Measurements from ENCODE around the gene PHYHD1. TPM values are rescaled to one million over a fixed set of nuclear protein-coding genes. Genes with fewer than 3 reads are reported as not detected.

Gene PHYHD1
- total RNA-seq, 1 donor from 2014 or later = 2.7 TPM

DNA sequence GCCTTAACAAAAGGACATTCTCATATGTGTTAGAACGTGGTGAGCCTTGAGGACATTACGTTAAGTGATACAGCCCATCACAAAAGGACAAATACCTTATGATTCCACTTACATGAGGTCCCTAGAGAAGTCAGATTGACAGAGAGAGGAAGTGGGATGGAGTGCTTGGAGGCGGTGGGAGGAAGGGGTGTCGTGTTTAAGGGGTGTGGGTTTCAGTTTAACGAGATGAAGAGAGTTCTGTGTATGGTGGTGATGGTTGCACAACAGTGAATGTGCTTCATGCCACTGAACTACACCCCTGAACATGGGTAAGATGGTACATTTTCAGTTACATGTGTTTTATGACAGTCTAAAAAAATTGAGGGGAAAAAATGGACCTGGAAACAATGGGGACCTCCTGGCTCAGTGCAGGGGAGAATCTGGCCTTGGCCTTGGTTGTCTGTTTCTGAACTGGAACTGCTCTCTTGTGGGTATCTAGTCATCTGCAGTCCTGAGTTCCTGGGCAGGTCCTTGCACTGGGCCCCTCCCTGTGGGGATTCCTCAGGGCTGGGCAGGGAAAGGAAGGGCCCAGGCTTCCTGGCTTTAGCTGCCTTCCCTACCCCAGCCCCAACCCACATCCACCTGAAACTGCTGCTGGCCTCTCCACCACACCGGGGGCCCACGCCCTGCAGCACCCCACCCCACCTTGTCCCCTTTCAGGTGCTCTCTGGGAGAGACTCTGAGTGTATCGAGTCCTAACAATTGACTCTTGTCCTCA lies 21.0 kb upstream of the PHYHD1 start:
- intact Hi-C loops (cut with micrococcal nuclease) = loop anchor here (5.0 kb wide), 1 partner anchor 212 kb away; the partner anchor contains the start of gene SET

DNA sequence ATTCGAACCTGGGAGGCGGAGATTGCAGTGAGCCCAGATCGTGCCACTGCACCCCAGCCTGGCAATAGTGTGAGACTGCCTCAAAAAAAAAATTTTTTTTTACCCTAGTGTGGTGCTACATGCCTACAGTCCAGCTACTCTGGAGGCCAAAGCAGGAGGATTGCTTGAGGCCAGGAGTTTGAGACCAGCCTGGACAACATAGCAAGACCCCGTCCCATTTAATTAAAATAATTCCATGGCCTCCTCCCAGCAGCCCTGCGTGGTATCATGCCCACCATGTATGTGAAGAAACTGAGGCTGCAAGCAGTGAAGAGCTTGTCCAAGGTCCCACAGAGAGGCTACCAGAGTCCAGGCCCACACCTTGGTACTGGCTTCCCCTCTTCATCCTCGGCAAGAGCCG lies 19.4 kb upstream of the PHYHD1 start:
- intact Hi-C loops (cut with micrococcal nuclease) = loop anchor here (5.0 kb wide), 1 partner anchor 214 kb away; the partner anchor contains the start of gene SET

DNA sequence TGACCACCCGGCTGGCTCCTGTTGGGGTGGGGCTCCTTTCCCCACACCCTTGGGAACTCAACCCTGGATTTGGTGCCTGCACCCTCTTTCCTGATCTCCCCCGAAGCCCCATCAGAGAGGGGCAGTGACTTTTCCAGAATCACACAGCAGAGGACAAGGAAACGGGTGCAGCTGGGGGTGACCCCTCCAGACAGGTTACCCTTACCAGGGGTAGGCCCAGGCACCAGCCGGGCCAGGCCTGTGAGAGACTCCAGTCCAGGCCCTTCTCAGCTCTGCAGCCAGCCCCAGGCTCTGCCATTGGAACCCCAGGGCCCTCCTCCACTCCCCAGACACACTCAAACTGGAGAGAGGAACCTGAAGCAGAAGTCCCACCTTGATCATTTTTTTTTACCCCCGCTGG lies 19.0 kb upstream of the PHYHD1 start:
- intact Hi-C loops (cut with micrococcal nuclease) = loop anchor here (1.0 to 5.0 kb wide), 8 partner anchors 20 to 215 kb away; partner anchors contain the start of genes DOLK, ENDOG, LRRC8A and MIGA2

DNA sequence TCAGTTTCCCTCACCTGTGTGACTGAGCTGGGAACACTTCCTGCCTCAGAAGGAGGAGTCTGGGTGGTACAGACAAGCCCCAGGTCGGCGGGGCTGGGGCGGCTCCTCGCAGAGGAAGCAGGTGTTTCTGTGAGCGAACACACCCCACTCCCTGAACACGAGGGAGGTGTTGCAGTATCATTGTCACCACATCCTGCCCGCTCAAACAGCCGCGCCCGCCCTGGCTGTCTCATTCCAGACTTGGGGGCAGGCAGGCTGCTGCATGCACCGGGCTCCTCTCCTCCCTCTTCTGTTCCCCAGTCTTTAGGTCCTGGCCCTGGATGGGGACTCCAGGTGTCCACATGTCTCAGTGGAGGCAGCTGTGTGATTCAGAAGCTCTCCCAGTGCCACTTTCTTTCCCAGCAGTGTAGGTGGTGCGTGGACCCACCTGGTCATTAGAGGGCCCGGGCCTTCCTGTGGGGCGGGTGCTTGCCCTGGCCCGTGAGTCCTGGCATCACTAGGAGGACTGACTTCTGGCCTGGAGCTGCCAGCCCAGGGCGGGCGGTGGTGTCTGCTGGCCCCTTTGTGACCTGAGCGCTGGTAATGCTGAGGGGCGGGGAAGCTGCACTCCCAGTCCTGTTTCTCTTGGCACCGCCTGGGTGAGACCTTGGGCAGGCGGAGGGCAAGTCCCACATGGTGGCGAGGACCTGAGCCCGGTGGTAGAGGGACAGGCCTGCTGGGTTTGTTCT lies 18.3 kb upstream of the PHYHD1 start:
- intact Hi-C loops (cut with micrococcal nuclease) = loop anchor here (1.0 to 5.0 kb wide), 8 partner anchors 20 to 215 kb away; partner anchors contain the start of genes DOLK, ENDOG, LRRC8A and MIGA2

DNA sequence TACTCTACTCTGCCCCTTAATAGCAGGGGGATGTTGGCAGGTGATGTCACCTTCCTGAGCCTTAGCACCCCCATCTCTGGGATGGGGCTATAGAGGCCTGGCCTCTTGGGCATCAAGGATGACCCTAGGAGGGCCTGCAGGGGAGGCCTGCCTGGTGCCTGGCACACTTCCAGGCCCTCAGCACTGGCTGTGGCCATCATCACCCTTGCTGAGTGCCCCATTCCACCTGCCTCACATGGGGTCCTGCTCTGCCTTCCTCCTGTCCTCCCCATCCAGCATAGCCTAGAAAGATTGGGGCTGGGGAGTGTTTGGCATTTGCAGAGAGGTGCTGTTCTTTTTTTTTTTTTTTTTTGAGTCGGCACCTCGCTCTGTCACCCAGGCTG lies 17.7 kb upstream of the PHYHD1 start:
- intact Hi-C loops (cut with micrococcal nuclease) = loop anchor here (2.0 to 5.0 kb wide), 2 partner anchors 134 to 216 kb away; partner anchors contain the start of genes MIGA2 and SET

DNA sequence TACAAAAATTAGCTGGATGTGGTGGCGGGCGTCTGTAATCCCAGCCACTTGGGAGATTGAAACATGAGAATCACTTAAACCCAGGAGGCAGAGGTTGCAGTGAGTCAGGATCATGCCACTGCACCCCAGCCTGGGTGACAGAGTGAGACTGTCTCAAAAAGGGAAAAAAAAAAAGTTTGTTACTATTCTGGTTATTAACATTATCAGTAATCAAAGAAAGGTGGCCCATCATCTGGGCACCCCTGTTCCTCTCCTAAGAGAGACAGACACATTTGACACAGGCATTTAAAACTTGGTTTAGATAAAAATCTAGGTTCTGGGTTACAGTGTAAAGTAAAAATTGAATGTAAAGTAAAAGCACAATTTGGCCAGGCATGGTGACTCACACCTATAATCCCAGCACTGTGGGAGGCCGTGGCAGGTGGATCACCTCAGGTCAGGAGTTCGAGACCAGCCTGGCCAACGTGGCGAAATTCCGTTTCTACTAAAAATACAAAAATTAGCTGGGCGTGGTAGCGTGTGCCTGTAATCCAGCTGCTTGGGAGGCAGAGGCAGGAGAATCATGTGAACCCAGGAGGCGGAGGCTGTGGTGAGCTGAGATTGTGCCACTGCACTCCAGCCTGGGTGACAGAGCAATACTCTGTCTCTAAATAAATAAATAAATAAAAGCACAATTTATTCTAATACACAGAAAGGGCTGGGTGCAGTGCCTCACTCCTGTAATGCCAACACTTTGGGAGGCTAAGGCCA lies 16.7 kb upstream of the PHYHD1 start:
- intact Hi-C loops (cut with micrococcal nuclease) = loop anchor here (2.0 to 5.0 kb wide), 2 partner anchors 133 to 217 kb away; partner anchors contain the start of genes MIGA2 and SET

DNA sequence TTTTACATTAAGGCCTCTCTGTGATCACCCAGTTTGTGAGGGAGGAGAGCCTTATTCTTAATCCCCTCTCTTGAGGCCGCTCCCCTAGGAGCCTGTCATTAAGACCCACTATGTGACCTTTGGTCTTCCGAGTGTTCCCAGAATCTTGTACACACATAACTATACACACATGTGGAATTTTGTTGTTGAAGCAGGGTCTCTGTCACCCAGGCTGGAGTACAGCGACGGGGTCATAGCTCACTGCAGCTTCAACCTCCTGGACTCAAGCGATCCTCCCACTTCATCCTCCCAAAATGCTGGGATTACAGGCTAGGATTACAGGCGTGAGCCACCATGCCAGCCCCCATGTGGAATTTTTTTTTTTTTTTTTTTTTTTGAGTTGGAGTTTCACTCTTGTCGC lies 14.8 kb upstream of the PHYHD1 start:
- intact Hi-C loops (cut with micrococcal nuclease) = no loop called here

DNA sequence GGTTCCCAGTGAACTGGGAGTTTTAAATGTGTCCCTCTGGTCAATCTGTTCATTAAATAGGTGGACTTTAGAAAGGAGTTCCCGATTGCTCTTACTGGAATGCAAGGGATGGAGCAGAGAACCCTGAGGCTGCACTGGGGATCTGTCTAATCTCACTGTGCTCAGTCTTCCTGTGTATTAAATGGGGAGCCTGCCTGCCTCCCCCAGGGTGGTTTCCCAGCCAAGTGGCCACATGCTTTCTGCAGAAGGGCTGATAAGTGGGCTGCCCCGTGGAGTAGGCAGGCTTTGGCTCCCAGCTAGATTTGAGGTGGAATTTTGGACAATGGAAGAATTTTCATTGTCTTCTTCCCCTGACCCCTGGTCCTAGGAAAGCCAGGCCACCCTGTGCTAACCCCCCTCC lies 14.0 kb upstream of the PHYHD1 start:
- intact Hi-C loops (cut with micrococcal nuclease) = no loop called here

DNA sequence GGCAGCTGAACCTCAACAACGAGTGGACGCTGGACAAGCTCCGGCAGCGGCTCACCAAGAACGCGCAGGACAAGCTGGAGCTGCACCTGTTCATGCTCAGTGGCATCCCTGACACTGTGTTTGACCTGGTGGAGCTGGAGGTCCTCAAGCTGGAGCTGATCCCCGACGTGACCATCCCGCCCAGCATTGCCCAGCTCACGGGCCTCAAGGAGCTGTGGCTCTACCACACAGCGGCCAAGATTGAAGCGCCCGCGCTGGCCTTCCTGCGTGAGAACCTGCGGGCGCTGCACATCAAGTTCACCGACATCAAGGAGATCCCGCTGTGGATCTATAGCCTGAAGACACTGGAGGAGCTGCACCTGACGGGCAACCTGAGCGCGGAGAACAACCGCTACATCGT lies 12.4 kb upstream of the PHYHD1 start:
- intact Hi-C loops (cut with micrococcal nuclease) = no loop called here

DNA sequence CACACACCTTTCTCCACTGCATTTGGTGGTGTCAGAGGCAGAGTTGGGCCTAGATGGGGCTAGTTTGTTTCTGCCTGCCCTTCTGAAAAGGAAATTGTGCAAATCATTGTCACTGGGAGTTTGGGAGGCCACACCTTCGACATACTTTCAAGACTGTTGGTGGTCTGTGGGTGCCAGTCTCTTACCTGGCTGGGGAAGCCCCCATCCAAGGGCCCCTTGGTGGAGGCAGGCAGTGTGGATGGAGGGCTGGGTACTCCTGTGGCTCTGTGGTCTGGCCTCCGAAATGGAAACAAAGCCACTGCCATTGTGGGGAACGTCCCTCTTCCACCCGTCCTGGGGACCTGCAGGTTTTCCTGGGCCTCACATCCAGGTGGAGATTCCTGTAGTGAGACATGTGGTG lies 10.9 kb upstream of the PHYHD1 start:
- intact Hi-C loops (cut with micrococcal nuclease) = no loop called here

DNA sequence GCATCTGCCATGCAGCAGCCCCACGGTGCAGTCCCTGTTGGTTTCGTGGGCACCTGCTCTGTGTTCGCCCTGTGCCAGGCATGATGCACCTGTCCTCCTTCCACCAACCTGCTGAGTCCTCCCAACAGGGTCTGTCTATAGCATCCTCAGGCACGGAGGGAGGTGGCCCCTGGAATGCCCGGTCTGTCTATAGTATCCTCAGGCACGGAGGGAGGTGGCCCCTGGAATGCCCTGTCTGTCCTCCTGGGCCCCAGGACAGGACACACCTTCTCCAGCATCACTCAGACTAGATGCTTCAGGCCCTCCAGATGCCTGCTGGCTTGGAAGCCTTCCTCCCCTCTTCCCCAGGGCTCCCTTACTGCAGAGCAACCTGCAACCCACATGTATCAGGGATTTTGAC lies 9.9 kb upstream of the PHYHD1 start:
- intact Hi-C loops (cut with micrococcal nuclease) = no loop called here

DNA sequence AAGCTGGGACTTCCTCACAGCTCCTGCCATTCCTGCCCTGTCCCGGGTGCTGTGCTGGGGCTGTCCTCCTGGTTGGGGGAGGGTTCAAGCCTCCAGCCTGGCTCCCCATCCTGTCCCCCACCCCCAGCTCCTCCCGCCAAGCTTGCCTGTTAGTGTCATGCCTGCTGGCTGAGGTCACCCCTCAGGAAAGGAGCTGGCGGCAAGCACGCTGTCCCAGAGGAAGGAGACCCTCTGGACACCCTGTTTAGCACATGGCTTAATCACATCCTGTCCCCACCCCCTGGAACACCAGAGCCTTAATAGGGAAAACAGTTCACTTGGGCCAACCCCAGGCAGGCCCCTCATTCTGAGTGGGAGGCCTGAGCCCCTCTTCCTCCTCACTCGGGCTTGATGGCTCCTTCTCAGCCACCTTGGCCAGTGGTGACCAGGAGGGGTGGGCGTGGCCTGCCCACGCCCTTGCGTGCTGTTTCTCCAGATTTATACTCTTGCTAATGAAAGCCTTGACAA lies 9.2 kb upstream of the PHYHD1 start:
- intact Hi-C loops (cut with micrococcal nuclease) = no loop called here

DNA sequence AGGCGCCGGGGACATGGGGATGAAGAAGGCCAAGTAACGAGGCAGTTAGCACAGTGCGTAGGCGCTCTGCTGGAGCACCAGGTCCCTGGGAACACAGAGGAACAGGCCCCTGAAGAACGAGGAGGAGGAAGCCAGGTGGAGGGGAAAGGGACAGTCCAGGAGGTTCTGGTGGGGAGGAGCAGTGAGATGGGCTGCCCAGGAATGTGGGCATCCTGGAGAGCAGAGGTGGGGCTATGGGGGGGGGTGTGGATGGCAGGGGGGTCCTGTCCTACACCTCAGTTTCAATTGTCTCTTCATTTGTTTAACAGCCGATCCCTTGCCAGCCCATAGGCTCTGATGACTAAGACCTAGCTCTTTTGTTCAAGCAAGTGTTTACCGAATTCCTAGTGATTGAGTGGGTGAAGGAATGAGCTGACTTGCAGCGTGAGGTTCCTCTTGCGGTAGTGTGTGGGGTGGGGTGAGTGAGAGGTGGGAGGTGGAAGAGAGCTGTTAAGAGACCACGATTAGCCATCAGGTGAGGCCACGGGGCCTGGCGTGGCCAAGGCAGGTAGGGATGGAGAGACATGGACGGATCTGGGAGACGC lies 8.4 kb upstream of the PHYHD1 start:
- intact Hi-C loops (cut with micrococcal nuclease) = no loop called here

DNA sequence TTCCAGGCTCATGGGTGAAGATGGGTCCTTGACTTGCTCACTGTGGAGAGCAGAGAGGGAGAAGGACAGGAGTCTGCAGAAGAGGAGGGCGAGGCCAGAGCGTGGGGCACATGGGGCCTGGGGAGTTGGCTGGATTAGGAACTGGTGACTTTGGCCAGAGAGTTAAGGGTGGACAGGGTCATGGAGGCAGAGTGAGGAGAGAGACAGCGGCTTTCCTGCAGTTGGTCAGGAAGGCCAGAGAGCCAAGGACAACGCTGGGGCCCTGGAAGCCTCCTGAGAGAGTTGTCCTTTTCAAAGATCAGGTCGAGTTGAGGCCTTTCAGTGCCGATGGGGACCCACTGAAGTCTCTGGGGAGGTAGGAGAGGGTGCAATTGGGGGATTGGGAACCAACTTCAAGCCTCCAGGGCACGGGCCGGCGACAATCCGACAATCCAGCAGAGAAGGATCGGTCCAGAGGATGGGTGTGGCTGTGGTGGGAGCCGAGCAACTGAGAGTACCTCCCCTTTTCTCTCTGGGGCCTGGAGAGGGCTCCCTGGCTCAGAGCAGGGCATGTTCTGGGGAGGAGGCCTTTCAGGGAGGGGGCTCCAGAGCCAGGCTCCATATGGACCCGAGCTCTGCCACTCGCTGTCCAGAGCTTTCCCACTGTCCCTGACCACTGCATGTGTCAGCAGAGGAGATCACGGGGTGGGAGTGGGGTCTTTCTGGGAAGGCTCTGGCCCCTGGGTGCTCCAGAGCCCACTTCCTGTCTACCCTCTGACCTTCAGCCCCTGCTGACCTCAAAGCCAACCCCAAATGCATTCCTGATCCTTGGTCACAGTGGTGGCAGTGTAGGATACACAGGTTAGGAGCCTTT lies 7.5 kb upstream of the PHYHD1 start:
- intact Hi-C loops (cut with micrococcal nuclease) = no loop called here

DNA sequence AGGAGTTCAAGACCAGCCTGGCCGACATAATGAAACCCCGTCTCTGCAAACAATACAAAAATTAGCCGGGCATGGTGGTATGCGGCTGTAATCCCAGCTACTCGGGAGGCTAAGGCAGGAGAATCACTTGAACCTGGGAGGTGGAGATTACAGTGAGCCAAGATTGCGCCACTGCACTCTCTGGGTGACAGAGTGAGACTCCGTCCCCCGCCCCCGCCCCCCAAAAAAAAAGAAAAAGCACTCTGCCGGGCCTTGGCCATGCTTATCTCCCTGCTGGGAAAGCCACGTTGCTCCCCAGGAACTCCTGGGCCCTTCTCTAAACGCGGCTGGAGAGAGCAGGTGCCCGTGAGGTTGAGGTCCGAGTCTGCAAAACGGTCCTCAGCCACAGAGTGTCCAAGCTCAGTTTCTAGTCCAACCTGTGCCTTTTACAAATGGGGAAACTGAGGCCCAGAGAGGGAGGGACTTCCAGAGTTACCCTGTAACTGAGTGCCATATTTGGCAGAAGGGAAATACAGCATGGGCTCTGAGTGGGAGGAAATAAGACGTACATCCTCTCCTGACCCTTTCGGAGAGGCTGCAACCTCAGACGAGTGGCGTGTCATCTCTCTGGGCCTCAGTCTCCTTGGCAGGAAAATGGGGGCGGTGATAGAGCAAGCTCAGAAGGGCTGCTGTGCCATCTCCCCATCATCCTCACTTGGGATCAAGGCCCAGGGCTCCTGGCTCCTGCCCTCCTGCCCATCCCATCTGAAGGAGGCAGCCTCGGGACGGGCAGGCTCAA lies 6.6 kb upstream of the PHYHD1 start:
- intact Hi-C loops (cut with micrococcal nuclease) = no loop called here

DNA sequence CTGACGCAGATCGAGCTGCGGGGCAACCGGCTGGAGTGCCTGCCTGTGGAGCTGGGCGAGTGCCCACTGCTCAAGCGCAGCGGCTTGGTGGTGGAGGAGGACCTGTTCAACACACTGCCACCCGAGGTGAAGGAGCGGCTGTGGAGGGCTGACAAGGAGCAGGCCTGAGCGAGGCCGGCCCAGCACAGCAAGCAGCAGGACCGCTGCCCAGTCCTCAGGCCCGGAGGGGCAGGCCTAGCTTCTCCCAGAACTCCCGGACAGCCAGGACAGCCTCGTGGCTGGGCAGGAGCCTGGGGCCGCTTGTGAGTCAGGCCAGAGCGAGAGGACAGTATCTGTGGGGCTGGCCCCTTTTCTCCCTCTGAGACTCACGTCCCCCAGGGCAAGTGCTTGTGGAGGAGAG lies 4.6 kb upstream of the PHYHD1 start:
- intact Hi-C loops (cut with micrococcal nuclease) = no loop called here

DNA sequence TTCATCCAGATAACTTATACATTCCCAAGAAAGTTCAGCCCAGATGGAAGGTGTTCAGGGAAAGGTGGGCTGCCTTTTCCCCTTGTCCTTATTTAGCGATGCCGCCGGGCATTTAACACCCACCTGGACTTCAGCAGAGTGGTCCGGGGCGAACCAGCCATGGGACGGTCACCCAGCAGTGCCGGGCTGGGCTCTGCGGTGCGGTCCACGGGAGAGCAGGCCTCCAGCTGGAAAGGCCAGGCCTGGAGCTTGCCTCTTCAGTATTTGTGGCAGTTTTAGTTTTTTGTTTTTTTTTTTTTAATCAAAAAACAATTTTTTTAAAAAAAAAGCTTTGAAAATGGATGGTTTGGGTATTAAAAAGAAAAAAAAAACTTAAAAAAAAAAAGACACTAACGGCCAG lies 4.0 kb upstream of the PHYHD1 start:
- intact Hi-C loops (cut with micrococcal nuclease) = no loop called here

DNA sequence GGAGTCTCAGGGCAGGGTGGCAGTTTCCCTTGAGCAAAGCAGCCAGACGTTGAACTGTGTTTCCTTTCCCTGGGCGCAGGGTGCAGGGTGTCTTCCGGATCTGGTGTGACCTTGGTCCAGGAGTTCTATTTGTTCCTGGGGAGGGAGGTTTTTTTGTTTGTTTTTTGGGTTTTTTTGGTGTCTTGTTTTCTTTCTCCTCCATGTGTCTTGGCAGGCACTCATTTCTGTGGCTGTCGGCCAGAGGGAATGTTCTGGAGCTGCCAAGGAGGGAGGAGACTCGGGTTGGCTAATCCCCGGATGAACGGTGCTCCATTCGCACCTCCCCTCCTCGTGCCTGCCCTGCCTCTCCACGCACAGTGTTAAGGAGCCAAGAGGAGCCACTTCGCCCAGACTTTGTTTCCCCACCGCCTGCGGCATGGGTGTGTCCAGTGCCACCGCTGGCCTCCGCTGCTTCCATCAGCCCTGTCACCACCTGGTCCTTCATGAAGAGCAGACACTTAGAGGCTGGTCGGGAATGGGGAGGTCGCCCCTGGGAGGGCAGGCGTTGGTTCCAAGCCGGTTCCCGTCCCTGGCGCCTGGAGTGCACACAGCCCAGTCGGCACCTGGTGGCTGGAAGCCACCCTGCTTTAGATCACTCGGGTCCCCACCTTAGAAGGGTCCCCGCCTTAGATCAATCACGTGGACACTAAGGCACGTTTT lies 3.5 kb upstream of the PHYHD1 start:
- intact Hi-C loops (cut with micrococcal nuclease) = no loop called here

DNA sequence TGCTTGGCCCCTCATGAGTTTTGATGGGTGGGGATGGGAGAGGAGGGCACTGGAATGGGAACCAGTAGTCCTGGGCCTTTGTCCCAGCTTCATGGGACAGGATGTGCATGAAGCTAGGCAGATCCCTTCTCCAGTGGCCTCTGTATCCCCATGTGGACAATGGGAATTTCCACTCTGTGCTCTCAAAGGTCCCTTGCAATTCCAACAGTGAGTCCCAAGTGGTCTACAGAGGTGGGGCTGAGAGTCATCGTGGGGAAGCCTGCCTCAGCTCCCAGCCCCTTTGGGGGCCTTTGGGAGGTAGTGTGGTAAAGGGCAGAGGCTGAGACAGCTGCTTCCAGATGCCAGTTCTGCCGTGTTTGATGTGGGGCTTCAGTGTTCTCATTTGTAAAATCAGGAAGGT lies 1.9 kb upstream of the PHYHD1 start:
- intact Hi-C loops (cut with micrococcal nuclease) = no loop called here
